ENCODE results near the gene WDR18.

Gene WDR18

GRCh38 chr19:973726-974563, 10.2 kb upstream of the WDR18 start:
- Histone ChIP-seq H3K9ac (ENCODE audit: low read length) (no peak overlapping the region), H3K36me3 (ENCODE audit: control insufficient read depth, insufficient read depth, low read length, severe bottlenecking) (peaks cover 29% of the 10 kb centered on the region), H3K9me3 (ENCODE audit: control insufficient read depth, low read length) (peaks cover 4% of the 10 kb centered on the region), H3K27me3 (replicated peaks; ENCODE audit: control insufficient read depth, insufficient read depth, low read length) (no peaks in the 10 kb centered on the region), H3K4me3 (ENCODE audit: low read length) (no peak overlapping the region), H3K4me1 (ENCODE audit: control insufficient read depth, insufficient read depth, low read length) (no peaks in the 10 kb centered on the region)
- no peak for DNase-seq (ENCODE audit: low read depth)

- H3K4me3 ChIP-seq (ENCODE audit: low read length): no peak overlapping the region
- no peaks in the 10 kb centered on the region for H3K4me1 ChIP-seq (ENCODE audit: control insufficient read depth, insufficient read depth, low read length)
- no peaks in the 10 kb centered on the region for H3K27me3 ChIP-seq (replicated peaks; ENCODE audit: control insufficient read depth, insufficient read depth, low read length)
- no peak for DNase-seq (ENCODE audit: low read depth)
- no peak overlapping the region for H3K9ac ChIP-seq (ENCODE audit: low read length)
- H3K36me3 ChIP-seq (ENCODE audit: control insufficient read depth, insufficient read depth, low read length, severe bottlenecking): peaks cover 22% of the 10 kb centered on the region
- peaks cover 4% of the 10 kb centered on the region for H3K9me3 ChIP-seq (ENCODE audit: control insufficient read depth, low read length)
Observed at GRCh38 chr19:974564-975257, 9.4 kb upstream of the WDR18 start.

GRCh38 chr19:976476-976875, 7.7 kb upstream of the WDR18 start:
- DNase-seq (ENCODE audit: low read depth): no peak
- H3K27me3 ChIP-seq (replicated peaks; ENCODE audit: control insufficient read depth, insufficient read depth, low read length): no peaks in the 10 kb centered on the region
- peaks cover 7% of the 10 kb centered on the region for H3K4me1 ChIP-seq (ENCODE audit: control insufficient read depth, insufficient read depth, low read length)
- no peaks in the 10 kb centered on the region for H3K9me3 ChIP-seq (ENCODE audit: control insufficient read depth, low read length)
- H3K36me3 ChIP-seq (ENCODE audit: control insufficient read depth, insufficient read depth, low read length, severe bottlenecking): peaks cover 6% of the 10 kb centered on the region
- no peak overlapping the region for H3K9ac ChIP-seq (ENCODE audit: low read length)
- no peak overlapping the region for H3K4me3 ChIP-seq (ENCODE audit: low read length)

GRCh38 chr19:977058-977464, 7.1 kb upstream of the WDR18 start:
- no peak for DNase-seq (ENCODE audit: low read depth)
- no peak overlapping the region for H3K9ac ChIP-seq (ENCODE audit: low read length)
- no peak overlapping the region for H3K4me3 ChIP-seq (ENCODE audit: low read length)
- no peaks in the 10 kb centered on the region for H3K27me3 ChIP-seq (replicated peaks; ENCODE audit: control insufficient read depth, insufficient read depth, low read length)
- peaks cover 3% of the 10 kb centered on the region for H3K36me3 ChIP-seq (ENCODE audit: control insufficient read depth, insufficient read depth, low read length, severe bottlenecking)
- H3K9me3 ChIP-seq (ENCODE audit: control insufficient read depth, low read length): no peaks in the 10 kb centered on the region
- peaks cover 7% of the 10 kb centered on the region for H3K4me1 ChIP-seq (ENCODE audit: control insufficient read depth, insufficient read depth, low read length)

- Histone ChIP-seq H3K36me3 (ENCODE audit: control insufficient read depth, insufficient read depth, low read length, severe bottlenecking) (no peaks in the 10 kb centered on the region), H3K9ac (ENCODE audit: low read length) (no peak overlapping the region), H3K27me3 (replicated peaks; ENCODE audit: control insufficient read depth, insufficient read depth, low read length) (no peaks in the 10 kb centered on the region), H3K4me3 (ENCODE audit: low read length) (no peak overlapping the region), H3K9me3 (ENCODE audit: control insufficient read depth, low read length) (no peaks in the 10 kb centered on the region), H3K4me1 (ENCODE audit: control insufficient read depth, insufficient read depth, low read length) (peaks cover 16% of the 10 kb centered on the region)
- DNase-seq (ENCODE audit: low read depth): no peak
Observed at GRCh38 chr19:979318-979741, 4.8 kb upstream of the WDR18 start.

- no peaks in the 10 kb centered on the region for H3K36me3 ChIP-seq (ENCODE audit: control insufficient read depth, insufficient read depth, low read length, severe bottlenecking)
- no peak overlapping the region for H3K4me3 ChIP-seq (ENCODE audit: low read length)
- no peak for DNase-seq (ENCODE audit: low read depth)
- no peak overlapping the region for H3K9ac ChIP-seq (ENCODE audit: low read length)
- no peaks in the 10 kb centered on the region for H3K9me3 ChIP-seq (ENCODE audit: control insufficient read depth, low read length)
- H3K27me3 ChIP-seq (replicated peaks; ENCODE audit: control insufficient read depth, insufficient read depth, low read length): no peaks in the 10 kb centered on the region
- H3K4me1 ChIP-seq (ENCODE audit: control insufficient read depth, insufficient read depth, low read length): peaks cover 21% of the 10 kb centered on the region
Observed at GRCh38 chr19:980133-980998, 3.8 kb upstream of the WDR18 start.

- Histone ChIP-seq H3K4me3 (ENCODE audit: low read length) (peak overlapping the region; percentile 73), H3K9ac (ENCODE audit: low read length) (peak overlapping the region; percentile 51), H3K9me3 (ENCODE audit: control insufficient read depth, low read length) (no peaks in the 10 kb centered on the region), H3K27me3 (replicated peaks; ENCODE audit: control insufficient read depth, insufficient read depth, low read length) (no peaks in the 10 kb centered on the region), H3K4me1 (ENCODE audit: control insufficient read depth, insufficient read depth, low read length) (peaks cover 21% of the 10 kb centered on the region), H3K36me3 (ENCODE audit: control insufficient read depth, insufficient read depth, low read length, severe bottlenecking) (peaks cover 5% of the 10 kb centered on the region)
- peak; percentile 84 for DNase-seq (ENCODE audit: low read depth)
Observed at GRCh38 chr19:982567-983170, 1.5 kb upstream of the WDR18 start.

GRCh38 chr19:986083-986482, 1.9 kb downstream of the WDR18 start:
- H3K4me3 ChIP-seq (ENCODE audit: low read length): no peak overlapping the region
- H3K4me1 ChIP-seq (ENCODE audit: control insufficient read depth, insufficient read depth, low read length): peaks cover 14% of the 10 kb centered on the region
- H3K9ac ChIP-seq (ENCODE audit: low read length): no peak overlapping the region
- H3K36me3 ChIP-seq (ENCODE audit: control insufficient read depth, insufficient read depth, low read length, severe bottlenecking): peaks cover 18% of the 10 kb centered on the region
- no peaks in the 10 kb centered on the region for H3K27me3 ChIP-seq (replicated peaks; ENCODE audit: control insufficient read depth, insufficient read depth, low read length)
- no peak for DNase-seq (ENCODE audit: low read depth)
- H3K9me3 ChIP-seq (ENCODE audit: control insufficient read depth, low read length): no peaks in the 10 kb centered on the region

GRCh38 chr19:988081-988480, 3.9 kb downstream of the WDR18 start:
- DNase-seq (ENCODE audit: low read depth): no peak
- peaks cover 18% of the 10 kb centered on the region for H3K36me3 ChIP-seq (ENCODE audit: control insufficient read depth, insufficient read depth, low read length, severe bottlenecking)

GRCh38 chr19:988510-988909, 4.4 kb downstream of the WDR18 start:
- H3K36me3 ChIP-seq (ENCODE audit: control insufficient read depth, insufficient read depth, low read length, severe bottlenecking): peaks cover 18% of the 10 kb centered on the region
- H3K4me1 ChIP-seq (ENCODE audit: control insufficient read depth, insufficient read depth, low read length): peaks cover 10% of the 10 kb centered on the region
- no peak for DNase-seq (ENCODE audit: low read depth)
- H3K9ac ChIP-seq (ENCODE audit: low read length): no peak overlapping the region
- H3K27me3 ChIP-seq (replicated peaks; ENCODE audit: control insufficient read depth, insufficient read depth, low read length): no peaks in the 10 kb centered on the region
- no peaks in the 10 kb centered on the region for H3K9me3 ChIP-seq (ENCODE audit: control insufficient read depth, low read length)
- no peak overlapping the region for H3K4me3 ChIP-seq (ENCODE audit: low read length)

More at GRCh38 chr19:988081-988480, 3.9 kb downstream of the WDR18 start:
- Histone ChIP-seq H3K4me3 (ENCODE audit: low read length) (no peak overlapping the region), H3K9ac (ENCODE audit: low read length) (no peak overlapping the region), H3K27me3 (replicated peaks; ENCODE audit: control insufficient read depth, insufficient read depth, low read length) (no peaks in the 10 kb centered on the region), H3K4me1 (ENCODE audit: control insufficient read depth, insufficient read depth, low read length) (peaks cover 12% of the 10 kb centered on the region), H3K9me3 (ENCODE audit: control insufficient read depth, low read length) (no peaks in the 10 kb centered on the region)
